HEK293 (cell line): ENCODE results near the gene DHFR.
A peak's percentile ranks its signal among the peaks of the same experiment; 100 is the strongest.

Source experiments
- CTCF ChIA-PET: fragments of 350-600 bp; formaldehyde crosslinking; extraction: SDS; loops from one replicate; lab custom pipeline; 2021; ENCODE audit warnings: antibody characterized with exemption; lab: Yijun Ruan, JAX
- POLR2A ChIA-PET: fragments of 300-600 bp; formaldehyde crosslinking; extraction: SDS; loops from one replicate; lab custom pipeline; 2020; ENCODE audit warnings: antibody characterized with exemption, inconsistent platforms; lab: Yijun Ruan, JAX
- H3K27ac ChIP-seq: fragments of 200-500 bp; sonication (Bioruptor generic); 2 replicates; pipeline ENCODE4 v1.5.1; 2014; ENCODE audit warnings: low read depth, low read length, control low read depth, inconsistent platforms; ENCODE audit errors: extremely low read depth
- H3K36me3 ChIP-seq, 2 experiments: fragments of 200-500 bp in 1 of 2; sonication (Bioruptor generic) in 1 of 2; 1 replicate in 1 of 2; 2 replicates in 1 of 2; pipeline ENCODE4 v1.5.1; 2014 to 2017; ENCODE audit warnings: inconsistent platforms in 2 of 2, low read length in 2 of 2; ENCODE audit not compliant: control insufficient read depth in 2 of 2, insufficient read depth in 1 of 2
- H3K4me1 ChIP-seq: fragments of 200-500 bp; sonication (Bioruptor generic); 2 replicates; pipeline ENCODE4 v1.5.1; 2014; ENCODE audit warnings: mild to moderate bottlenecking, low read length, inconsistent platforms; ENCODE audit not compliant: control insufficient read depth, insufficient read depth
- H3K4me3 ChIP-seq: 2 replicates; pipeline ENCODE4 v1.5.1; 2011; ENCODE audit warnings: low read depth, mild to moderate bottlenecking, control low read depth, low read length, moderate library complexity
- H3K9me3 ChIP-seq: fragments of 200-500 bp; sonication (Bioruptor generic); 2 replicates; pipeline ENCODE4 v1.5.1; 2014; ENCODE audit warnings: low read depth, low read length, inconsistent platforms; ENCODE audit not compliant: control insufficient read depth, insufficient read depth
- MZF1 ChIP-seq: fragments of 450-650 bp; formaldehyde crosslinking; IDR thresholded peaks from 2 replicates; pipeline ENCODE4 v1.5.1; 2017; ENCODE audit warnings: missing biosample characterization, missing genetic modification characterization, borderline replicate concordance
- OSR2 ChIP-seq: fragments of 450-650 bp; formaldehyde crosslinking; IDR thresholded peaks from 2 replicates; pipeline ENCODE4 v1.5.1; 2016; ENCODE audit warnings: missing biosample characterization, missing genetic modification characterization
- REPIN1 ChIP-seq: fragments of 450-650 bp; formaldehyde crosslinking; IDR thresholded peaks from 2 replicates; pipeline ENCODE4 v1.5.1; 2017; ENCODE audit warnings: missing biosample characterization, missing genetic modification characterization, low read depth
- ZBTB1 ChIP-seq: fragments of 450-650 bp; formaldehyde crosslinking; IDR thresholded peaks from 2 replicates; pipeline ENCODE4 v1.5.1; 2016; ENCODE audit warnings: missing biosample characterization, missing genetic modification characterization
- ZBTB48 ChIP-seq: fragments of 450-650 bp; formaldehyde crosslinking; IDR thresholded peaks from 2 replicates; pipeline ENCODE4 v1.5.1; 2016; ENCODE audit warnings: missing biosample characterization, missing genetic modification characterization
- ZFP3 ChIP-seq: fragments of 450-650 bp; formaldehyde crosslinking; IDR thresholded peaks from 2 replicates; pipeline ENCODE4 v1.5.1; 2016; ENCODE audit warnings: low read depth, missing biosample characterization, missing genetic modification characterization
- ZNF311 ChIP-seq: fragments of 450-650 bp; formaldehyde crosslinking; IDR thresholded peaks from 2 replicates; pipeline ENCODE4 v1.5.1; 2017; ENCODE audit warnings: missing biosample characterization, missing genetic modification characterization, borderline replicate concordance
- ZNF549 ChIP-seq: fragments of 450-650 bp; IDR thresholded peaks from 2 replicates; pipeline ENCODE4 v1.5.1; 2018; ENCODE audit warnings: missing biosample characterization, missing genetic modification characterization, mild to moderate bottlenecking, inconsistent platforms, moderate library complexity
- ZNF555 ChIP-seq: fragments of 450-650 bp; formaldehyde crosslinking; conservative IDR thresholded peaks from 2 replicates; pipeline ENCODE4 v1.5.1; 2017; ENCODE audit warnings: missing biosample characterization, mild to moderate bottlenecking, missing genetic modification characterization, inconsistent platforms
- ZNF623 ChIP-seq: fragments of 450-650 bp; formaldehyde crosslinking; IDR thresholded peaks from 2 replicates; pipeline ENCODE4 v1.5.1; 2016; ENCODE audit warnings: missing biosample characterization, missing genetic modification characterization
- ZNF707 ChIP-seq: fragments of 450-650 bp; formaldehyde crosslinking; IDR thresholded peaks from 2 replicates; pipeline ENCODE4 v1.5.1; 2016; ENCODE audit warnings: missing biosample characterization, missing genetic modification characterization
- TF ChIP-seq, protein P1 (sequence below): fragments of 450-650 bp; formaldehyde crosslinking; IDR thresholded peaks from 2 replicates; pipeline ENCODE4 v1.5.0; 2017; ENCODE audit warnings: missing biosample characterization, missing genetic modification characterization, borderline replicate concordance
- TF ChIP-seq, protein P2 (sequence below): fragments of 450-650 bp; formaldehyde crosslinking; IDR thresholded peaks from 2 replicates; pipeline ENCODE4 v1.5.1; 2016; ENCODE audit warnings: missing biosample characterization, missing genetic modification characterization
- TF ChIP-seq, protein P3 (sequence below): sonication (generic); formaldehyde crosslinking; IDR thresholded peaks from 2 replicates; pipeline ENCODE4 v1.8.1; 2022; ENCODE audit warnings: mild to moderate bottlenecking, moderate library complexity, missing genetic modification reagents
- TF ChIP-seq, protein P4 (sequence below): fragments of 450-650 bp; formaldehyde crosslinking; IDR thresholded peaks from 2 replicates; pipeline ENCODE4 v1.5.1; 2016; ENCODE audit warnings: missing biosample characterization, missing genetic modification characterization

DHFR gene

DNA sequence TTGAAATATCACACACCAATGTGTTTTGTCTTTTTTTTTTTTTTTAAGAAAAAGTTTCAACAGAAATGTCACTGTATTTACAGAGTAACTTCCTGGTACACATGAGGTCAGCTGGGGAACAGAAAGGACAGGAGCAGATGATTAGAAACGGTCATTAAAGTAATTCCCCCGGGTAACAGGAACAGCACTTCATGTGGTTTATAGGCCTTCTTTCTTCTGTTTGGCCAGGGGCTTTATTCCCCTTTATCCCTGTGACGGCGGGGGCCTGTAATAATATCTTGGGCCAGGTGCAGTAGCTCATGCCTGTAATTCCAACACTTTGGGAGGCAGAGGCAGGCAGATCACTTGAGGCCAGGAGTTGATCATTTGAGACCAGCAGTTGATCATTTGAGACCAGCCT, 30.8 kb downstream of the DHFR start (continued):
- no peak for TF ChIP-seq REPIN1 (tag by site-specific recombination)
- TF ChIP-seq, protein P1, sequence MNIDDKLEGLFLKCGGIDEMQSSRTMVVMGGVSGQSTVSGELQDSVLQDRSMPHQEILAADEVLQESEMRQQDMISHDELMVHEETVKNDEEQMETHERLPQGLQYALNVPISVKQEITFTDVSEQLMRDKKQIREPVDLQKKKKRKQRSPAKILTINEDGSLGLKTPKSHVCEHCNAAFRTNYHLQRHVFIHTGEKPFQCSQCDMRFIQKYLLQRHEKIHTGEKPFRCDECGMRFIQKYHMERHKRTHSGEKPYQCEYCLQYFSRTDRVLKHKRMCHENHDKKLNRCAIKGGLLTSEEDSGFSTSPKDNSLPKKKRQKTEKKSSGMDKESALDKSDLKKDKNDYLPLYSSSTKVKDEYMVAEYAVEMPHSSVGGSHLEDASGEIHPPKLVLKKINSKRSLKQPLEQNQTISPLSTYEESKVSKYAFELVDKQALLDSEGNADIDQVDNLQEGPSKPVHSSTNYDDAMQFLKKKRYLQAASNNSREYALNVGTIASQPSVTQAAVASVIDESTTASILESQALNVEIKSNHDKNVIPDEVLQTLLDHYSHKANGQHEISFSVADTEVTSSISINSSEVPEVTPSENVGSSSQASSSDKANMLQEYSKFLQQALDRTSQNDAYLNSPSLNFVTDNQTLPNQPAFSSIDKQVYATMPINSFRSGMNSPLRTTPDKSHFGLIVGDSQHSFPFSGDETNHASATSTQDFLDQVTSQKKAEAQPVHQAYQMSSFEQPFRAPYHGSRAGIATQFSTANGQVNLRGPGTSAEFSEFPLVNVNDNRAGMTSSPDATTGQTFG (tag by site-specific recombination): no peak
- TF ChIP-seq ZNF707 (tag by site-specific recombination): no peak
- TF ChIP-seq ZNF311 (tag by site-specific recombination): no peak
- no peak for TF ChIP-seq ZNF623 (tag by site-specific recombination)
- TF ChIP-seq ZNF555 (tag by site-specific recombination): no peak
- peak; percentile 84 for TF ChIP-seq OSR2 (tag by site-specific recombination)
- peak; percentile 34; the same call in 1 of the 2 replicates for TF ChIP-seq MZF1 (tag by site-specific recombination)

DNA sequence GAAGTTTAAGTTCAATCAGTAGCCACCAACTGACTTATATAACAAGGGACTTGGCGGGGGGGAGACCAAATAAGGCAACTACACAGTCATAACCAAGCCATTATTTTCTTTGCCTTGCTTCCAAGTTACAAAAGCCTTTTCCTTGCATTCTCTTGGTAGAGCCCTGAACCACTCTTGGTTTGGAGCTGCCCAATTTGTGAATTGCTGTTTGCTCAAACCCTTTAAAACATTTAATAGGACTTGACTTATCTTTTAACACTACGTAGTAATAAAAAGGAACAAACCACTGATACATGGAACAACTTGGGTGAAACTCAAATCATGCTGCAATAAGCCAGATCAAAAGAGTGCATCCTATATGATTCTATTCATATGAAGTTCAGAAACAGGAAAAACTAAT, 32.0 kb downstream of the DHFR start:
- ChIA-PET POLR2A (no interaction called here), CTCF (no interaction called here)
- no peaks in the 10 kb centered on the region for H3K9me3 ChIP-seq
- no peaks in the 10 kb centered on the region for H3K4me1 ChIP-seq
- H3K36me3 ChIP-seq: peaks cover 0 to 7% of the 10 kb centered on the region in 2 experiments; a peak in 1 of 3 replicates
- TF ChIP-seq ZNF549 (tag by site-specific recombination): peak; percentile 97
- TF ChIP-seq, protein P2, sequence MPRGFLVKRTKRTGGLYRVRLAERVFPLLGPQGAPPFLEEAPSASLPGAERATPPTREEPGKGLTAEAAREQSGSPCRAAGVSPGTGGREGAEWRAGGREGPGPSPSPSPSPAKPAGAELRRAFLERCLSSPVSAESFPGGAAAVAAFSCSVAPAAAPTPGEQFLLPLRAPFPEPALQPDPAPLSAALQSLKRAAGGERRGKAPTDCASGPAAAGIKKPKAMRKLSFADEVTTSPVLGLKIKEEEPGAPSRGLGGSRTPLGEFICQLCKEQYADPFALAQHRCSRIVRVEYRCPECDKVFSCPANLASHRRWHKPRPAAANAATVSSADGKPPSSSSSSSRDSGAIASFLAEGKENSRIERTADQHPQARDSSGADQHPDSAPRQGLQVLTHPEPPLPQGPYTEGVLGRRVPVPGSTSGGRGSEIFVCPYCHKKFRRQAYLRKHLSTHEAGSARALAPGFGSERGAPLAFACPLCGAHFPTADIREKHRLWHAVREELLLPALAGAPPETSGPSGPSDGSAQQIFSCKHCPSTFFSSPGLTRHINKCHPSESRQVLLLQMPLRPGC (tag by site-specific recombination): no peak
- TF ChIP-seq ZFP3: no peak
- H3K4me3 ChIP-seq: no peak overlapping the region
- no peak overlapping the region for H3K27ac ChIP-seq

DNA sequence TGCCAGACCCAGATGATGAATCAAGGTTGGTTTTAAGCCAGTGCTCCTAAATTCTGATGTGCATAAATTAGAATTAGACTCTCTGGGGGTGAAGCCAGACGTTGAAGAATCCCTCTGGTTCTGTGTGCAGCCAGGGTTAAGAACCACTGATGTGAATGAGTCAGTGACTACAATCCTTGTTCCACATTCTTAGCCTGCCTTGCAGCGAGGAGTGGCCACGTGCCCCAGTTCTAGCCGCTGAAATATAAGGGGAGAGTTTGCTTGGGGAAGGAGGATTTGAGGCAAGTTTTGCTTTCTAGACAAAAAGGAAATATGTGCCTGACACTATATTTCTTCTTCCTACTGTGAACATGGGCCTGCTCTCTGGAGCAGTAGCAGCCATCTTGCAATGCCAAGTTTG, 34.6 kb downstream of the DHFR start:
- POLR2A ChIA-PET: no interaction called here
- no peak overlapping the region for H3K4me3 ChIP-seq
- H3K27ac ChIP-seq: no peak overlapping the region
- H3K9me3 ChIP-seq: no peaks in the 10 kb centered on the region
- CTCF ChIA-PET: interaction anchor here (0.7 kb wide), 1 partner anchor 1708 kb away, joined by 3 read pairs; no protein-coding TSS in a partner anchor
- TF ChIP-seq, protein P3, sequence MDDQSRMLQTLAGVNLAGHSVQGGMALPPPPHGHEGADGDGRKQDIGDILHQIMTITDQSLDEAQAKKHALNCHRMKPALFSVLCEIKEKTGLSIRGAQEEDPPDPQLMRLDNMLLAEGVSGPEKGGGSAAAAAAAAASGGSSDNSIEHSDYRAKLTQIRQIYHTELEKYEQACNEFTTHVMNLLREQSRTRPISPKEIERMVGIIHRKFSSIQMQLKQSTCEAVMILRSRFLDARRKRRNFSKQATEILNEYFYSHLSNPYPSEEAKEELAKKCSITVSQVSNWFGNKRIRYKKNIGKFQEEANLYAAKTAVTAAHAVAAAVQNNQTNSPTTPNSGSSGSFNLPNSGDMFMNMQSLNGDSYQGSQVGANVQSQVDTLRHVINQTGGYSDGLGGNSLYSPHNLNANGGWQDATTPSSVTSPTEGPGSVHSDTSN: no peak
- TF ChIP-seq, protein P4, sequence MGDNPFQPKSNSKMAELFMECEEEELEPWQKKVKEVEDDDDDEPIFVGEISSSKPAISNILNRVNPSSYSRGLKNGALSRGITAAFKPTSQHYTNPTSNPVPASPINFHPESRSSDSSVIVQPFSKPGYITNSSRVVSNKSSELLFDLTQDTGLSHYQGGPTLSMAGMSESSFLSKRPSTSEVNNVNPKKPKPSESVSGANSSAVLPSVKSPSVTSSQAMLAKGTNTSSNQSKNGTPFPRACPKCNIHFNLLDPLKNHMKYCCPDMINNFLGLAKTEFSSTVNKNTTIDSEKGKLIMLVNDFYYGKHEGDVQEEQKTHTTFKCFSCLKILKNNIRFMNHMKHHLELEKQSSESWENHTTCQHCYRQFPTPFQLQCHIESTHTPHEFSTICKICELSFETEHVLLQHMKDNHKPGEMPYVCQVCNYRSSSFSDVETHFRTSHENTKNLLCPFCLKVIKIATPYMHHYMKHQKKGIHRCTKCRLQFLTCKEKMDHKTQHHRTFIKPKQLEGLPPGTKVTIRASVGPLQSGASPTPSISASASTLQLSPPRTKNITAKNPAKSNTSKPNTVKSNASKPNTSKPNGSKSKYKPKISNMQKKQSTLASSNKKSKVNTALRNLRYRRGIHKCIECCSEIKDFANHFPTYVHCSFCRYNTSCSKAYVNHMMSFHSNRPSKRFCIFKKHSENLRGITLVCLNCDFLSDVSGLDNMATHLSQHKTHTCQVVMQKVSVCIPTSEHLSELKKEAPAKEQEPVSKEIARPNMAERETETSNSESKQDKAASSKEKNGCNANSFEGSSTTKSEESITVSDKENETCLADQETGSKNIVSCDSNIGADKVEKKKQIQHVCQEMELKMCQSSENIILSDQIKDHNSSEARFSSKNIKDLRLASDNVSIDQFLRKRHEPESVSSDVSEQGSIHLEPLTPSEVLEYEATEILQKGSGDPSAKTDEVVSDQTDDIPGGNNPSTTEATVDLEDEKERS (tag by site-specific recombination): no peak
- TF ChIP-seq ZBTB1 (tag by site-specific recombination): no peak
- no peak for TF ChIP-seq ZBTB48 (tag by site-specific recombination)
- TF ChIP-seq, all 188 proteins: peak for 0
- H3K4me1 ChIP-seq: no peaks in the 10 kb centered on the region
- H3K36me3 ChIP-seq: peaks cover 0 to 7% of the 10 kb centered on the region in 2 experiments; a peak in 1 of 3 replicates
